Measurements from ENCODE around the gene AFAP1. TPM values are rescaled to one million over a fixed set of nuclear protein-coding genes. Genes with fewer than 3 reads are reported as not detected.

Gene AFAP1
- total and polyA plus RNA-seq, 2 of the 4 experiments (the other 2 are of a cell fraction): 48.2 to 80.9 TPM

DNA sequence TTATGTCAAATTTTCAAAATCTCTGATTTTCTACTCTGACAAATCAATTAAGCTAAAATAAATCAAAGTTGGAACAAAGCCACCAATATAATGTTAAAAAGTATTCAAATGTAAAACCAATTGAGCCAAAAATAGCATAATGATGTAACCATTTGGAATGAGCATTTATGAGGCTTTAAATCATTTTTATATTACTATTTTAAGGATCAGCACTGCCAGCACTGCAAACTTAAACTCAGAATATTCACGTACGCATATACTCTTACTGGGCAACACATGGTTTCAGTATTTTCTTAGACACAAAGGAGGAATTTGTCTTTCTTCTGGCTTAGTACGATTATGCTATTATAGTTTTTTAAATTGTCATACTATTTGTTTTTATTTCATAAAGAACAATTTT lies 52.2 kb downstream of the AFAP1 start:
- BruUV-seq (replicated peaks): no TSS peak
- Histone ChIP-seq H3K14ac (replicated peaks; ENCODE audit: low read depth, low read length) (peak overlapping the region; percentile 82; the same call in 1 of the 2 replicates), H3K4ac (ENCODE audit: low read depth, low read length) (no peak overlapping the region), H3K4me1 (ENCODE audit: control insufficient read depth, insufficient read depth, low read length) (peaks cover 28% of the 10 kb centered on the region), H2BK20ac (ENCODE audit: low read depth, low read length) (no peak overlapping the region), H3K79me1 (ENCODE audit: low read depth in 1 of 2, low read length in 2 of 2) (peaks cover 6 to 57% of the 10 kb centered on the region in 2 experiments; a peak in 3 of 4 replicates), H4K91ac (ENCODE audit: insufficient read depth, low read depth, low read length) (no peak overlapping the region), H3K9ac (ENCODE audit: low read depth, low read length) (no peak overlapping the region), H3K23ac (ENCODE audit: low read depth, low read length) (no peak overlapping the region), H3K27ac (ENCODE audit: insufficient read depth, low read length) (no peak overlapping the region), H3K9me3 (ENCODE audit: control insufficient read depth, insufficient read depth, low read length) (peaks cover 5% of the 10 kb centered on the region; the same call in 1 of the 2 replicates), H3K18ac (ENCODE audit: low read depth, low read length) (no peak overlapping the region), H3K4me2 (ENCODE audit: low read depth, low read length) (no peak overlapping the region; the same call in 1 of the 2 replicates), H2AFZ (replicated peaks; ENCODE audit: low read length, poor library complexity) (no peak overlapping the region), H3K56ac (ENCODE audit: extremely low read depth, insufficient read depth, low read length) (no peak overlapping the region), H2BK5ac (ENCODE audit: low read depth, low read length, poor library complexity, severe bottlenecking) (peak overlapping the region; percentile 94), H2AK5ac (ENCODE audit: low read depth, low read length) (no peak overlapping the region), H2BK15ac (ENCODE audit: low read depth, low read length) (no peak overlapping the region), H2BK120ac (ENCODE audit: low read depth, low read length) (no peak overlapping the region), H2AK9ac (replicated peaks; ENCODE audit: low read depth, low read length, poor library complexity) (no peak overlapping the region), H3K9me1 (ENCODE audit: insufficient read depth, low read length) (peaks cover 19% of the 10 kb centered on the region), H4K8ac (ENCODE audit: low read depth in 2 of 2, low read length in 2 of 2) (no peak overlapping the region; a peak in 1 of 4 replicates), H4K5ac (ENCODE audit: low read depth, low read length) (no peak overlapping the region), H4K20me1 (ENCODE audit: insufficient read depth, low read length) (peaks cover 55% of the 10 kb centered on the region), H3K27me3 (ENCODE audit: control insufficient read depth, insufficient read depth, low read length) (no peaks in the 10 kb centered on the region), H3K4me3 (ENCODE audit: insufficient read depth, low read depth, low read length) (no peak overlapping the region), H3K36me3 (ENCODE audit: control insufficient read depth, insufficient read depth, low read length) (peaks cover 3% of the 10 kb centered on the region; the same call in 1 of the 2 replicates)
- TF ChIP-seq MAFK (IDR thresholded peaks at IDR 0.05; ENCODE audit: low read depth, low read length) (no peak), CHD1 (IDR thresholded peaks at IDR 0.05; ENCODE audit: low read depth, low read length) (no peak), MXI1 (IDR thresholded peaks at IDR 0.05; ENCODE audit: borderline replicate concordance, low read depth, low read length) (no peak), RFX5 (IDR thresholded peaks at IDR 0.05; ENCODE audit: low read depth, low read length) (no peak), MAZ (IDR thresholded peaks at IDR 0.05; ENCODE audit: borderline replicate concordance, low read depth, low read length) (no peak)
- CTCF ChIA-PET: no interaction called here
- dilution Hi-C loops (cut with HindIII; ENCODE audit: low sequenced_read_pairs, unreplicated experiment): no loop called here
- POLR2A ChIA-PET (ENCODE audit: unreplicated experiment): no interaction called here
- in situ Hi-C loops (cut with MboI; ENCODE audit: low sequenced_read_pairs): no loop called here
- no peak for ATAC-seq (ENCODE audit: low read depth)
- no CpG with 5 or more reads among the region's 3 CpGs for WGBS, 2 experiments (ENCODE audit: extremely low coverage in 2 of 2, insufficient read length in 1 of 2)
- DNase-seq: no peak
- intact Hi-C loops (cut with micrococcal nuclease): no loop called here

Measured in IMR-90 (cell line).